A673 (cell line): ENCODE data around the gene GTF2E1. TPM values are rescaled to one million over a fixed set of nuclear protein-coding genes. Genes with fewer than 3 reads are reported as not detected.
"Not testable (repeated sequence)": the region's sequence is repeated elsewhere in the genome, so short reads cannot be mapped to it uniquely, and the experiment has no call there.

ENCODE experiments used
- BruUV-seq: library from RNA; stranded (reverse); fragments of 400-500 nt; replicated peaks from 2 replicates; lab custom pipeline; 2021; lab: Mats Ljungman, UMichigan
- CTCF ChIA-PET: fragments of 300-600 bp; sonication (Branson Sonifier 250); formaldehyde crosslinking; loops from one replicate; lab custom pipeline; 2022; ENCODE audit warnings: antibody characterized with exemption; lab: Charles Lee
- POLR2A ChIA-PET: fragments of 300-600 bp; sonication (Branson Sonifier 250); formaldehyde crosslinking; loops from one replicate; lab custom pipeline; 2022; ENCODE audit warnings: antibody characterized with exemption; ENCODE audit not compliant: low non-redundant PET; lab: Charles Lee
- DNase-seq: peaks from one replicate; pipeline ENCODE4 v3.0.0-alpha.2; 2015; ENCODE audit warnings: low spot score
- H3K27ac ChIP-seq: fragments of 200-600 bp; sonication (generic); 2 replicates; pipeline ENCODE4 v1.5.1; 2016; ENCODE audit warnings: mixed run types, low read depth, mild to moderate bottlenecking, mixed read lengths, antibody characterized with exemption, low read length; ENCODE audit not compliant: poor library complexity, severe bottlenecking
- H3K27me3 ChIP-seq: fragments of 200-600 bp; sonication (generic); replicated peaks from 2 replicates; pipeline ENCODE4 v1.6.1; 2017; ENCODE audit warnings: mixed run types, low read depth, mild to moderate bottlenecking, mixed read lengths, antibody characterized with exemption, low read length; ENCODE audit not compliant: insufficient read depth, poor library complexity
- H3K36me3 ChIP-seq: fragments of 200-600 bp; sonication (generic); 2 replicates; pipeline ENCODE4 v1.6.1; 2016; ENCODE audit warnings: mixed run types, mild to moderate bottlenecking, mixed read lengths, antibody characterized with exemption, low read length; ENCODE audit not compliant: insufficient read depth, poor library complexity, severe bottlenecking
- H3K4me1 ChIP-seq: fragments of 200-600 bp; sonication (generic); 2 replicates; pipeline ENCODE4 v1.6.1; 2017; ENCODE audit warnings: mixed run types, mild to moderate bottlenecking, mixed read lengths, antibody characterized with exemption, low read length; ENCODE audit not compliant: insufficient read depth, poor library complexity, severe bottlenecking
- H3K4me3 ChIP-seq: fragments of 200-600 bp; sonication (generic); 2 replicates; pipeline ENCODE4 v1.5.1; 2016; ENCODE audit warnings: low read depth, mixed run types, mild to moderate bottlenecking, mixed read lengths, low read length; ENCODE audit not compliant: poor library complexity, severe bottlenecking
- H3K9me3 ChIP-seq: fragments of 200-600 bp; sonication (generic); 2 replicates; pipeline ENCODE4 v1.6.1; 2016; ENCODE audit warnings: mixed run types, low read depth, mild to moderate bottlenecking, mixed read lengths, antibody characterized with exemption, low read length; ENCODE audit not compliant: poor library complexity, severe bottlenecking
- CTCF ChIP-seq: fragments of 300-800, 200-600 bp; sonication (generic); conservative IDR thresholded peaks from 2 replicates; pipeline ENCODE4 v1.5.1; 2017; ENCODE audit warnings: low read depth, mild to moderate bottlenecking, antibody characterized with exemption, low read length, moderate library complexity, mixed read lengths
- EZH2 ChIP-seq: fragments of 200-600 bp; sonication (generic); IDR thresholded peaks from 2 replicates; pipeline ENCODE4 v1.6.1; 2017; ENCODE audit warnings: borderline replicate concordance, low read depth, mild to moderate bottlenecking, mixed read lengths, antibody characterized with exemption, low read length; ENCODE audit not compliant: poor library complexity, severe bottlenecking
- intact Hi-C: fragments of 100-400 bp; cut with micrococcal nuclease; formaldehyde crosslinking; loops from one replicate; pipeline ENCODE4 v1.10.0; 2022; ENCODE audit not compliant: unreplicated experiment
- total RNA-seq: library from RNA; stranded (reverse); gene quantifications from 2 replicates; pipeline ENCODE4 v1.2.3, GENCODE V29; 2021

GTF2E1 gene
- total RNA-seq, 1 experiment from 2014 or later = 21.7 TPM

GRCh38 chr3:120752865-120753264 lies 10.3 kb downstream of the GTF2E1 start:
- no peak overlapping the region for H3K4me3 ChIP-seq
- no peak for DNase-seq
- TF ChIP-seq EZH2 = no peak
- TF ChIP-seq CTCF = no peak
- peaks cover 18% of the 10 kb centered on the region for H3K36me3 ChIP-seq
- ChIA-PET POLR2A (no interaction called here), CTCF (no interaction called here)
- intact Hi-C loops = no loop called here
- H3K9me3 ChIP-seq = no peaks in the 10 kb centered on the region
- no peak overlapping the region for H3K27ac ChIP-seq
- no peaks in the 10 kb centered on the region for H3K27me3 ChIP-seq
- BruUV-seq = no TSS peak
- H3K4me1 ChIP-seq = no peaks in the 10 kb centered on the region

- no peak for TF ChIP-seq CTCF
- TF ChIP-seq EZH2 = no peak
- H3K4me1 ChIP-seq = no peaks in the 10 kb centered on the region
- DNase-seq = no peak
- ChIA-PET POLR2A (no interaction called here), CTCF (no interaction called here)
- H3K9me3 ChIP-seq = no peaks in the 10 kb centered on the region
- H3K36me3 ChIP-seq = peaks cover 18% of the 10 kb centered on the region
- H3K4me3 ChIP-seq = no peak overlapping the region
- H3K27ac ChIP-seq = no peak overlapping the region
- BruUV-seq = no TSS peak
- intact Hi-C loops = no loop called here
- H3K27me3 ChIP-seq = no peaks in the 10 kb centered on the region
Measured at GRCh38 chr3:120753810-120754209, 11.3 kb downstream of the GTF2E1 start.

- CTCF ChIA-PET = no interaction called here
- TF ChIP-seq EZH2 (no peak), CTCF (no peak)
- H3K27me3 ChIP-seq = no peaks in the 10 kb centered on the region
- H3K9me3 ChIP-seq = no peaks in the 10 kb centered on the region
- H3K4me1 ChIP-seq = no peaks in the 10 kb centered on the region
- POLR2A ChIA-PET = no interaction called here
- intact Hi-C loops = no loop called here
- H3K4me3 ChIP-seq = no peak overlapping the region
- no peak for DNase-seq
- H3K36me3 ChIP-seq = peaks cover 14% of the 10 kb centered on the region
- no TSS peak for BruUV-seq
- no peak overlapping the region for H3K27ac ChIP-seq
Measured at GRCh38 chr3:120756061-120756460, 13.5 kb downstream of the GTF2E1 start.

GRCh38 chr3:120758551-120758950 lies 16.0 kb downstream of the GTF2E1 start:
- CTCF ChIA-PET, H3K27me3 ChIP-seq, H3K36me3 ChIP-seq, H3K27ac ChIP-seq, DNase-seq, POLR2A ChIA-PET, H3K9me3 ChIP-seq, BruUV-seq, H3K4me1 ChIP-seq, H3K4me3 ChIP-seq, intact Hi-C loops: not testable (repeated sequence)
